ENCODE data around the gene DOCK3.

DNA sequence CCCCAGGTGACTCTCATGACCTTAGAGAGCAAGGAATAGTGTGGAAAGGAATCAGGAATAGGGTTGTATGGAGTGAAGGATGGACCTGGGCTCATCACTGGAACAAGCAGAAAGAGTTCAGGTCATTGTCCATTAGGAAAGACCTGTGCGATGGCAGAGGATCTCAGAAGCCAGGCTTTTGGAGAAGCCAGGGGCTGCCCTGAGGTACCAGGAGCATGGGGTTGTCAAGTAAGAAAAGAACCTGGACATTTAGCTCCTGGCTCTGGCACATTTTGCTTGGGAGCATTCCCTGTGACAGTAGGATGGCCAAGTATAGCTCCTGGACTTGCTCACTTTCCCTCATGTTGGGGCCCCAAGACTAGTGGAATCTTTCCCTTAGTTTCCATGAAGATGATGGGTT, 657.4 kb downstream of the DOCK3 start:
- no peak for TF ChIP-seq POLR2A (IDR thresholded peaks at IDR 0.05; ENCODE audit: low read depth, low read length)
- no peak for TF ChIP-seq POLR2AphosphoS5 (IDR thresholded peaks at IDR 0.05; ENCODE audit: low read depth, low read length)
- no peak for TF ChIP-seq TAF1 (IDR thresholded peaks at IDR 0.05; ENCODE audit: borderline replicate concordance, low read depth, low read length)
